ENCODE measurements around the gene EIF2B4. TPM values are rescaled to one million over a fixed set of nuclear protein-coding genes. Genes with fewer than 3 reads are reported as not detected.

Gene EIF2B4
- polyA plus RNA-seq (2013, experiment 1 of 2; ENCODE audit: insufficient read length): 46.0 TPM
- polyA plus RNA-seq (2013, experiment 2 of 2; ENCODE audit: insufficient read length): 36.9 TPM

GRCh38 chr2:27370026-27370815 lies at the start of gene EIF2B4, which contains the start of gene SNX17:
EIF2B4 (minus strand) TSS chr2:27370338; CDS start chr2:27370314, 24 bp downstream.
SNX17 (plus strand) TSS chr2:27370616; CDS start chr2:27370744, 128 bp downstream.
- peak; percentile 100 for DNase-seq

GRCh38 chr2:27416151-27416550 lies 46.0 kb upstream of the EIF2B4 start:
- DNase-seq: no peak

GRCh38 chr2:27412419-27413152 lies 42.4 kb upstream of the EIF2B4 start:
- no peak for DNase-seq

- DNase-seq: peak; percentile 92
Measured at GRCh38 chr2:27409321-27410073, 39.4 kb upstream of the EIF2B4 start, which contains the start of gene PPM1G. PPM1G (minus strand) TSS chr2:27409591; CDS start chr2:27409422, 169 bp downstream.

- peak; percentile 19 for DNase-seq
Measured at GRCh38 chr2:27408601-27409320, 38.6 kb upstream of the EIF2B4 start.

GRCh38 chr2:27407798-27408491 lies 37.8 kb upstream of the EIF2B4 start:
- DNase-seq: peak; percentile 44

- DNase-seq: peak; percentile 15
Measured at GRCh38 chr2:27400348-27401135, 30.4 kb upstream of the EIF2B4 start.

GRCh38 chr2:27398962-27399361 lies 28.8 kb upstream of the EIF2B4 start:
- no peak for DNase-seq

GRCh38 chr2:27393225-27393624 lies 23.1 kb upstream of the EIF2B4 start:
- no peak for DNase-seq

- no peak for DNase-seq
Measured at GRCh38 chr2:27390822-27391679, 20.9 kb upstream of the EIF2B4 start.

GRCh38 chr2:27381577-27382181 lies 11.5 kb upstream of the EIF2B4 start:
- no peak for DNase-seq

GRCh38 chr2:27380626-27381545 lies 10.7 kb upstream of the EIF2B4 start, which contains the start of gene ZNF513:
ZNF513 (minus strand) TSS chr2:27380734; CDS start chr2:27380526, 208 bp downstream.
- peak; percentile 95 for DNase-seq

- DNase-seq: peak; percentile 23
Measured at GRCh38 chr2:27379836-27380625, 9.9 kb upstream of the EIF2B4 start.

GRCh38 chr2:27379383-27379835 lies 9.3 kb upstream of the EIF2B4 start:
- no peak for DNase-seq

GRCh38 chr2:27378809-27379290 lies 8.7 kb upstream of the EIF2B4 start:
- DNase-seq: no peak

GRCh38 chr2:27378096-27378808 lies 8.1 kb upstream of the EIF2B4 start:
- no peak for DNase-seq

Data from fibroblast of skin of back (primary cell).